Measurements from ENCODE around the gene COBL. TPM values are rescaled to one million over a fixed set of nuclear protein-coding genes. Genes with fewer than 3 reads are reported as not detected.

COBL gene
- total RNA-seq, 1 donor from 2014 or later = not detected

- Mint-ChIP-seq H3K4me3 (ENCODE audit: unreplicated experiment) (no peak overlapping the region), H3K4me1 (ENCODE audit: unreplicated experiment) (no peaks in the 10 kb centered on the region), H3K9me3 (ENCODE audit: unreplicated experiment) (no peaks in the 10 kb centered on the region), H3K27ac (ENCODE audit: unreplicated experiment) (no peak overlapping the region), H3K36me3 (ENCODE audit: unreplicated experiment) (no peaks in the 10 kb centered on the region), H3K27me3 (ENCODE audit: unreplicated experiment) (peaks cover 12% of the 10 kb centered on the region)
- TF ChIP-seq CTCF (IDR thresholded peaks at IDR 0.05) = no peak
- DNase-seq (ENCODE audit: extremely low spot score, unreplicated experiment) = no peak
Measured at GRCh38 chr7:51290304-51290637, 26.3 kb downstream of the COBL start.

- TF ChIP-seq CTCF (IDR thresholded peaks at IDR 0.05) = no peak
- H3K36me3 Mint-ChIP-seq (ENCODE audit: unreplicated experiment) = no peaks in the 10 kb centered on the region
- DNase-seq (ENCODE audit: extremely low spot score, unreplicated experiment) = peak; percentile 27
- no peak overlapping the region for H3K27ac Mint-ChIP-seq (ENCODE audit: unreplicated experiment)
- H3K9me3 Mint-ChIP-seq (ENCODE audit: unreplicated experiment) = no peaks in the 10 kb centered on the region
- H3K4me3 Mint-ChIP-seq (ENCODE audit: unreplicated experiment) = no peak overlapping the region
- no peaks in the 10 kb centered on the region for H3K4me1 Mint-ChIP-seq (ENCODE audit: unreplicated experiment)
- H3K27me3 Mint-ChIP-seq (ENCODE audit: unreplicated experiment) = peaks cover 12% of the 10 kb centered on the region
Measured at GRCh38 chr7:51289623-51290303, 26.8 kb downstream of the COBL start.

- Mint-ChIP-seq H3K27me3 (ENCODE audit: unreplicated experiment) (peaks cover 12% of the 10 kb centered on the region), H3K27ac (ENCODE audit: unreplicated experiment) (no peak overlapping the region), H3K4me3 (ENCODE audit: unreplicated experiment) (no peak overlapping the region), H3K4me1 (ENCODE audit: unreplicated experiment) (no peaks in the 10 kb centered on the region), H3K9me3 (ENCODE audit: unreplicated experiment) (no peaks in the 10 kb centered on the region), H3K36me3 (ENCODE audit: unreplicated experiment) (no peaks in the 10 kb centered on the region)
- TF ChIP-seq CTCF (IDR thresholded peaks at IDR 0.05) = no peak
- DNase-seq (ENCODE audit: extremely low spot score, unreplicated experiment) = peak; percentile 48
Measured at GRCh38 chr7:51288896-51289622, 27.6 kb downstream of the COBL start.

- H3K27me3 Mint-ChIP-seq (ENCODE audit: unreplicated experiment) = peaks cover 16% of the 10 kb centered on the region
- no peaks in the 10 kb centered on the region for H3K9me3 Mint-ChIP-seq (ENCODE audit: unreplicated experiment)
- H3K4me1 Mint-ChIP-seq (ENCODE audit: unreplicated experiment) = no peaks in the 10 kb centered on the region
- H3K4me3 Mint-ChIP-seq (ENCODE audit: unreplicated experiment) = no peak overlapping the region
- no peak for TF ChIP-seq CTCF (IDR thresholded peaks at IDR 0.05)
- DNase-seq (ENCODE audit: extremely low spot score, unreplicated experiment) = no peak
- H3K36me3 Mint-ChIP-seq (ENCODE audit: unreplicated experiment) = no peaks in the 10 kb centered on the region
- no peak overlapping the region for H3K27ac Mint-ChIP-seq (ENCODE audit: unreplicated experiment)
Measured at GRCh38 chr7:51286401-51286800, 30.2 kb downstream of the COBL start.

GRCh38 chr7:51280156-51280555 is 36.5 kb downstream of the COBL start:
- Mint-ChIP-seq H3K27me3 (ENCODE audit: unreplicated experiment) (peaks cover 13% of the 10 kb centered on the region), H3K4me3 (ENCODE audit: unreplicated experiment) (no peak overlapping the region), H3K9me3 (ENCODE audit: unreplicated experiment) (no peaks in the 10 kb centered on the region), H3K4me1 (ENCODE audit: unreplicated experiment) (no peaks in the 10 kb centered on the region), H3K36me3 (ENCODE audit: unreplicated experiment) (no peaks in the 10 kb centered on the region), H3K27ac (ENCODE audit: unreplicated experiment) (no peak overlapping the region)
- no peak for TF ChIP-seq CTCF (IDR thresholded peaks at IDR 0.05)
- DNase-seq (ENCODE audit: extremely low spot score, unreplicated experiment) = peak; percentile 38

Measured in osteocyte (in vitro differentiated cells).